OCI-LY7 (cell line): ENCODE results near the gene RFX3. TPM values are rescaled to one million over a fixed set of nuclear protein-coding genes. Genes with fewer than 3 reads are reported as not detected.

Experiments used
- BruUV-seq: library from RNA; stranded (reverse); fragments of 400-500 nt; replicated peaks from 2 replicates; lab custom pipeline; 2021; lab: Mats Ljungman, UMichigan
- CTCF ChIA-PET: fragments of 300-600 bp; sonication (Branson Sonifier 250); formaldehyde crosslinking; loops from one replicate; lab custom pipeline; 2022; ENCODE audit warnings: antibody characterized with exemption; ENCODE audit not compliant: unreplicated experiment; lab: Charles Lee
- POLR2A ChIA-PET: fragments of 300-600 bp; sonication (Branson Sonifier 250); formaldehyde crosslinking; loops from one replicate; lab custom pipeline; 2022; ENCODE audit warnings: antibody characterized with exemption; lab: Charles Lee
- DNase-seq: peaks from one replicate; pipeline ENCODE4 v3.0.0-alpha.2; 2015; ENCODE audit warnings: low spot score
- H2AFZ ChIP-seq: fragments of 200-600 bp; sonication (generic), shearing (Covaris generic); 2 replicates; pipeline ENCODE4 v1.6.1; 2014; ENCODE audit warnings: mild to moderate bottlenecking, antibody characterized with exemption, low read length, moderate library complexity
- H3K27ac ChIP-seq: fragments of 200-600 bp; sonication (generic); 2 replicates; pipeline ENCODE4 v1.5.1; 2014; ENCODE audit warnings: mixed run types, low read depth, mild to moderate bottlenecking, moderate library complexity, low read length, inconsistent platforms; ENCODE audit not compliant: poor library complexity, severe bottlenecking
- H3K36me3 ChIP-seq: fragments of 200-600 bp; sonication (generic); 2 replicates; pipeline ENCODE4 v1.6.1; 2014; ENCODE audit warnings: mild to moderate bottlenecking, antibody characterized with exemption, low read length, moderate library complexity, mixed read lengths; ENCODE audit not compliant: insufficient read depth
- H3K4me1 ChIP-seq: fragments of 200-600 bp; sonication (generic); 2 replicates; pipeline ENCODE4 v1.5.1; 2014; ENCODE audit warnings: mild to moderate bottlenecking, low read length; ENCODE audit not compliant: insufficient read depth, poor library complexity, severe bottlenecking
- H3K4me2 ChIP-seq: fragments of 200-600 bp; sonication (generic); 2 replicates; pipeline ENCODE4 v1.6.1; 2014; ENCODE audit warnings: mild to moderate bottlenecking, low read length
- H3K4me3 ChIP-seq: fragments of 200-600 bp; sonication (generic); 2 replicates; pipeline ENCODE4 v1.5.1; 2014; ENCODE audit warnings: mild to moderate bottlenecking, low read depth, low read length; ENCODE audit not compliant: poor library complexity, severe bottlenecking
- H3K79me2 ChIP-seq: fragments of 200-600 bp; sonication (generic); 2 replicates; pipeline ENCODE4 v1.6.1; 2016; ENCODE audit warnings: low read depth, mild to moderate bottlenecking, low read length, moderate library complexity, mixed read lengths; ENCODE audit not compliant: insufficient read depth
- H3K9me2 ChIP-seq: fragments of 200-600 bp; sonication (generic); 2 replicates; pipeline ENCODE4 v1.6.1; 2016; ENCODE audit warnings: mild to moderate bottlenecking, low read length, mixed read lengths; ENCODE audit not compliant: insufficient read depth
- H3K9me3 ChIP-seq: fragments of 200-600 bp; sonication (generic); 2 replicates; pipeline ENCODE4 v1.6.1; 2014; ENCODE audit warnings: mild to moderate bottlenecking, mixed run types, low read length, mixed read lengths
- H4K20me1 ChIP-seq: fragments of 200-600 bp; sonication (generic); 2 replicates; pipeline ENCODE4 v1.6.1; 2014; ENCODE audit warnings: mild to moderate bottlenecking, antibody characterized with exemption, low read length, moderate library complexity, mixed read lengths; ENCODE audit not compliant: insufficient read depth
- EZH2phosphoT487 ChIP-seq: fragments of 200-600 bp; sonication (generic); IDR thresholded peaks from 2 replicates; pipeline ENCODE4 v1.6.1; 2018; ENCODE audit warnings: low read depth, borderline replicate concordance, mild to moderate bottlenecking, mixed run types, antibody characterized with exemption, low read length, moderate library complexity, mixed read lengths
- intact Hi-C: fragments of 100-400 bp; cut with micrococcal nuclease; formaldehyde crosslinking; loops from one replicate; pipeline ENCODE4 v1.10.0; 2022; ENCODE audit not compliant: unreplicated experiment
- total RNA-seq, 2 experiments: library from RNA; depleted of rRNA in 1 of 2; stranded (reverse); fragments of >200 nt in 1 of 2; shearing (Covaris generic) in 1 of 2; gene quantifications; 2 replicates each; pipeline ENCODE4 v1.2.3, GENCODE V29; 2014 to 2022
- TF ChIP-seq, protein P1 (sequence below): fragments of 200-600 bp; sonication (generic); conservative IDR thresholded peaks from 2 replicates; pipeline ENCODE4 v1.5.1; 2014; ENCODE audit warnings: mild to moderate bottlenecking, antibody characterized with exemption, low read length, moderate library complexity, mixed read lengths

The RFX3 gene
- total RNA-seq, 2 experiments from 2014 or later = 6.9 to 18.1 TPM

DNA sequence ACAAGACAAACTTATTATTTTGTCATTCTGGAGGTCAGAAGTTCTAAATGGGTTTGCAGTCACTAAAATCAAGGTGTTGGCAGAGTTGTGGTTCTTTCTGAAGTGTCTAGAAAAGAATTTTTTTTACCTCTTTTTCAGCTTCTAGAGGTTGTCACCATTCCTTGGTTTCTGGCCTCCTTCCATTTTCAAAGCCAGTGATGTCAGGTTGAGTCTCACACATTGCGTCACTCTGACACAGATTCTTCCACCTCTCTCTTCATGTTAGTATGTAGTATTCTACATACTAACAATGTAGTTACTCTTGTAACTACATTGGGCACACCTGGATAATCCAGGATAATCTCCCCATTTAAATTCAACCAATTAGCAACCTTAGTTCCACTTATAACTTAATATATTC lies 290.3 kb downstream of the RFX3 start:
- Histone ChIP-seq H3K9me2 (no peaks in the 10 kb centered on the region), H2AFZ (no peak overlapping the region), H4K20me1 (no peaks in the 10 kb centered on the region), H3K9me3 (no peaks in the 10 kb centered on the region), H3K4me3 (no peak overlapping the region), H3K36me3 (no peaks in the 10 kb centered on the region), H3K79me2 (no peaks in the 10 kb centered on the region), H3K27ac (no peak overlapping the region), H3K4me2 (no peak overlapping the region), H3K4me1 (no peaks in the 10 kb centered on the region)
- ChIA-PET CTCF (interaction anchor here (0.6 kb wide), 1 partner anchor 742 kb away, joined by 3 read pairs; no protein-coding TSS in a partner anchor), POLR2A (interaction anchor here (1.2 kb wide), 1 partner anchor 9 kb away, joined by 3 read pairs; no protein-coding TSS in a partner anchor)
- DNase-seq = no peak
- TF ChIP-seq, protein P1, sequence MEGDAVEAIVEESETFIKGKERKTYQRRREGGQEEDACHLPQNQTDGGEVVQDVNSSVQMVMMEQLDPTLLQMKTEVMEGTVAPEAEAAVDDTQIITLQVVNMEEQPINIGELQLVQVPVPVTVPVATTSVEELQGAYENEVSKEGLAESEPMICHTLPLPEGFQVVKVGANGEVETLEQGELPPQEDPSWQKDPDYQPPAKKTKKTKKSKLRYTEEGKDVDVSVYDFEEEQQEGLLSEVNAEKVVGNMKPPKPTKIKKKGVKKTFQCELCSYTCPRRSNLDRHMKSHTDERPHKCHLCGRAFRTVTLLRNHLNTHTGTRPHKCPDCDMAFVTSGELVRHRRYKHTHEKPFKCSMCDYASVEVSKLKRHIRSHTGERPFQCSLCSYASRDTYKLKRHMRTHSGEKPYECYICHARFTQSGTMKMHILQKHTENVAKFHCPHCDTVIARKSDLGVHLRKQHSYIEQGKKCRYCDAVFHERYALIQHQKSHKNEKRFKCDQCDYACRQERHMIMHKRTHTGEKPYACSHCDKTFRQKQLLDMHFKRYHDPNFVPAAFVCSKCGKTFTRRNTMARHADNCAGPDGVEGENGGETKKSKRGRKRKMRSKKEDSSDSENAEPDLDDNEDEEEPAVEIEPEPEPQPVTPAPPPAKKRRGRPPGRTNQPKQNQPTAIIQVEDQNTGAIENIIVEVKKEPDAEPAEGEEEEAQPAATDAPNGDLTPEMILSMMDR = no peak
- no peak for TF ChIP-seq EZH2phosphoT487
- BruUV-seq = no TSS peak
- intact Hi-C loops = no loop called here

DNA sequence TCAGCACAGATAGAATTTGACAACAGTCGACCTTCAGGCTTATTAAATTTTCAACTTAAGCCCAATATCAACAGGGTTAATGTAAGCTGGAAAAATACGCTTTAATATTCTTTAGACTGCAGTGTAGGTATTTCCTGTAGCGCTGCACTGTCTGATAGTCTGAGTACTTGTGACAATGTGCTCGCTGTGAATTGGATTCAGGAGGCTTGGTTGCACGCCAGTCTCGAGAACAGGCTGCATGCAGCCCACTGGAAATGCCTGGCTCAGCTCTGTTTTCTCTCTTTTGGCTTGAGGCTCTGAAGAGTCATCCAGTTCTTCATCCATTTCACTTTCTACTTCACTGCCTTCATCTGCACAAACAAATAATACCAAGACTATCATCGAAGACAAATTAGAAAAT lies 300.9 kb downstream of the RFX3 start:
- ChIA-PET CTCF (no interaction called here), POLR2A (interaction anchor here (0.5 to 1.2 kb wide), 3 partner anchors 8 to 745 kb away, joined by 3 read pairs; no protein-coding TSS in a partner anchor)
- H3K9me2 ChIP-seq = no peaks in the 10 kb centered on the region
- no TSS peak for BruUV-seq
- no peaks in the 10 kb centered on the region for H3K4me1 ChIP-seq
- no peaks in the 10 kb centered on the region for H3K79me2 ChIP-seq
- intact Hi-C loops = no loop called here
- TF ChIP-seq, protein P1 = no peak
- TF ChIP-seq EZH2phosphoT487 = no peak
- no peak for DNase-seq
- H3K4me3 ChIP-seq = no peak overlapping the region
- H3K4me2 ChIP-seq = no peak overlapping the region
- no peaks in the 10 kb centered on the region for H4K20me1 ChIP-seq
- H3K36me3 ChIP-seq = no peaks in the 10 kb centered on the region
- H3K27ac ChIP-seq = no peak overlapping the region
- no peaks in the 10 kb centered on the region for H3K9me3 ChIP-seq
- H2AFZ ChIP-seq = no peak overlapping the region

DNA sequence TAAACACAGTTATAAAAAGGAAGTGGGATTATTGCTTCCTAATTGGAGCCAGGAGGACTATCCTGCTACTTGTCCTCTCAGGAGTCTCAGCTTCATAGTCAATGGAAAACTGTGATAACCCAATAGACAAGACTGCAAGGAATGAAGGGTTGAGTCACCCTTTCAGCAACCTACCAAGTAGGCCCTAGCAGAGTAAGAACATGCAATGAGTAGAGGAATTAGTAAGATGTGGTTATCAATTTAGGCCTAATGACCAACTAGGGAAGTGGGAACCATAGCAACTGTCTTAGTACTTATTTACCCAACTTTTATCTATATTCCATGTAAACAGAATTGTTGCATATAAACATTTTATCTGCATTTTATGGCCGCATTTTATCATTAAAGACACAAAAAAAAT lies 310.1 kb downstream of the RFX3 start:
- Histone ChIP-seq H4K20me1 (no peaks in the 10 kb centered on the region), H3K79me2 (no peaks in the 10 kb centered on the region), H3K4me1 (no peaks in the 10 kb centered on the region), H3K4me3 (no peak overlapping the region), H3K36me3 (no peaks in the 10 kb centered on the region), H3K4me2 (no peak overlapping the region), H3K27ac (no peak overlapping the region), H3K9me3 (no peaks in the 10 kb centered on the region), H2AFZ (no peak overlapping the region), H3K9me2 (no peaks in the 10 kb centered on the region)
- BruUV-seq = no TSS peak
- TF ChIP-seq, protein P1 = no peak
- no peak for TF ChIP-seq EZH2phosphoT487
- intact Hi-C loops = no loop called here
- POLR2A ChIA-PET = interaction anchor here (0.6 to 1.2 kb wide), 4 partner anchors 9 to 1376 kb away, joined by 3 to 4 read pairs (median 3); no protein-coding TSS in a partner anchor
- no peak for DNase-seq
- CTCF ChIA-PET = no interaction called here
